HG03095 (cell line): ENCODE data around the gene NUDT17.

Source experiments
- ATAC-seq: cut with Tn5 transposase; IDR thresholded peaks from one replicate; pipeline ENCODE4 v1.9.1; 2021; ENCODE audit warnings: moderate library complexity; ENCODE audit not compliant: unreplicated experiment

Gene NUDT17

DNA sequence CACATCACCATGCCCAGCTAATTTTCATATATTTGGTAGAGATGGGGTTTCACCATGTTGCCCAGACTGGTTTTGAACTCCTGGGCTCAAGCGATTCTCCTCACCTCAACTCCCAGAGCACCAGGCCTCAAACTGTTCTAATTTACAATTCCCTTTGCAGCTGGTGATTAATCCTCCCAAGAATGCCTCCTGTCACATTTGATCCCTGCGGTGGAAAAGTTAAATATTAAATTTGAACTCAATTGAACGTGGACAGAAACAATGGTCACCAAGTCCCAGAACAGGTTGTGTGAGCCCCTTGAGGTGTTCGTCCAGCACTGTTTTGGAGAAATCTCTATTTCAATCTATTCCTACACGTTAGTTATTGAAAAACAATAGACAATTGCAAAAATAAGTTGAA, 42.2 kb downstream of the NUDT17 start:
- ATAC-seq, result no peak

DNA sequence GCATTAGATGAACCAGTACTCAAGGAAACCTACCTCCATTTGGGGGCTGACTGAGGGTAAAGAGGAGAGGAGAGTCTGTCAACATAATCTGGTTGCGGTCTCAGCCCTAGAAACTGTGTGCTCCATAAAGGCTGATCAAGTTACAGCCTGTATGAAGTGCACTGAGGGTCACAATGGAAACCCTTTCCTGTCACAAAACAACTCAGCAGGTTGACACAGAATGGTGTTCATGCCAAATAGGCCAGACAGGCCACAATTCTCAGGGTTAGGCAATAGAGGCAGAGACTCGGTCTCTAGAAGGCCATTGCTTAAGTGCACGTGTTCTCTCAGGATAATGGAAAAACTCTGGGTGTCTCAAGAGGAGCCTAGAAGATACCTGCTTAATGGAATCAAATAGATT, 44.3 kb downstream of the NUDT17 start:
- ATAC-seq, result no peak

DNA sequence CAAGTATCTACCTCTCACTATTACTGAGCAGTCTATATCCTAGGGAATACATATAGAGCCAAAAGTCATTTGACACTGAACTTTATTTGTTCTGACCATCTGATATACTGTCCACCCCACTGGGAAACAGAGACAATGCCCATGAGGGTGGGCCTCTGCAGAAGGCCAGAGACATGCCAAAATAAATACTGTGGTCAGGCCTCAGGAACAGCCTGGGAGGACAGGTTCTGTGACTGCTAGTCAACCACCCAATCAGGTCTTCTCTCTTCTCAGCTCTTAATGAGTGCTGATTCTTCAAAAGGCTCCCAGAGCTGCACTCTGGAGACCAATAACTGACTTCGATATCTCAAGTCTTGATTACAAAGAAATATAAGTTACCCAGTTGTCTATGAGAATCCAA, 45.7 kb downstream of the NUDT17 start:
- ATAC-seq, result no peak

DNA sequence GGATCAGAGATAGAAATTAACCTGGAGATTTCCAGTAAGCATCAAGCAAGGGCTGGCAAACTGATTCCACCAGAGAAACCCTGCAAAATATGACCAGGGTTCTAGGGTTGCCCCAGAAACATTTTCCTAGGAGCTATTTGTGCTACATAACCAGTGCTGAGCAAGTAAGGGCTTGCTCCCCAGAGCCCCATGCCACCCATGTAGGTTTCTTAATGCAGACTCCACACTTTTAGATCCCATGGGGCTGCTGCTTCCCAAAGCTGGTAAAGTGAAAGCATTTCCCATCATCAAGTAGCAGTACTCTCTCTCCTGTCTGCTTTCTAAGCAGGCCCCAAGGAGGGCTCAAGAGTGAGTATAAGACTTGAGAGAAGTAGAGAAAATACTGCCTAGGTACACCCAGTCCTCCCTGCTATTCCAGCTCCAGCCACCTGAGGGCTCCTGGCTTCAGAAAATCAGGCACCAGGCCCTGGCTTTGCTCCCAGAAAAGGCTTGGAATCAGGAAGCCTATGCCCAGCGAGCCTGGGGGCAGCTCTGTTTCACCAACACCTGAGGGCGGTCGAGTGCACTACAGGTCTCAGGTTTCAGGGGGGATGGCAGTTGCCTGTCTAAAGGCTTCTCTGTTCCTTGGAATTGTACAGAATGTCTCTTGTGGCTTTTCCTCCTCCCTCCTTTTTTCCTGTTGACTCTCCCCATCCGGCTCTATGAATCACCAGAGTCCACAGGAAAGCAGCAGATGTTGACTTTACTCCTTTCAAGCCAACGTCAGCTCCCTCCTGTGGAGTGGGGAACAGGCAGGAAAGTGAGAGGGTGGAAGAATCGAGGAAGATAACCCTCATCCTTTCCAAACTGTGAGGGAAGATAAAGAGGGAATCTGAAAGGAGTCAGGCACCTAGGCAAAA, 46.4 kb downstream of the NUDT17 start:
- no peak for ATAC-seq

DNA sequence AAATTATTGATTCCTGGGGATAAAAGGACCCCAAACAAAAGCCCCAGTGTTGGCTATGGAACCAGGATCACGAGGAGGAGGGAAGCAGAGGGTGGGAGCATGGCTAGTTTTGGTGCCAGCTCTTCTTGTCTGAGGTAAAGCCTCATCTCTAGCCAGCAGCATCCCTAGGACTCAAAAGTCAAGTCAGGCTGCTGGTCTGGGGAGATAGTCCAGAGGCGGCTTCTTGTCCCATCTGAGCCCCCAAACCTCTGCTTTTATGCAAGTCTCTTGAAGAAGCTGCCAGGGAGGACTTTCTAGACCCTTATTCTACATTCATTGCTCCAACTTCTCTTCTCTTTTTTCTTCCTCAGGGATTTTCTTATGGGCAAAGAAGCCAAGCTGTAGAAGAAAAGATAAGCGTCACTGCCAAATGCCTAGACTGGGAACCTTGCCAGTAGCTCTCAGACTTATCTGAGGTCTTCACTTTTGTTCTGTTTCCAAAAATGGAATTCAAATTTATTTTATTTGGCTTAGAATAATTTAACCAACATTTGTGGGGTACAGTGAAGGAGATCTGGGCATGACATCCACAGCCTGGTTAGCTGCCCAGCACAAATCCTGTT, 47.2 kb downstream of the NUDT17 start:
- ATAC-seq, result no peak

DNA sequence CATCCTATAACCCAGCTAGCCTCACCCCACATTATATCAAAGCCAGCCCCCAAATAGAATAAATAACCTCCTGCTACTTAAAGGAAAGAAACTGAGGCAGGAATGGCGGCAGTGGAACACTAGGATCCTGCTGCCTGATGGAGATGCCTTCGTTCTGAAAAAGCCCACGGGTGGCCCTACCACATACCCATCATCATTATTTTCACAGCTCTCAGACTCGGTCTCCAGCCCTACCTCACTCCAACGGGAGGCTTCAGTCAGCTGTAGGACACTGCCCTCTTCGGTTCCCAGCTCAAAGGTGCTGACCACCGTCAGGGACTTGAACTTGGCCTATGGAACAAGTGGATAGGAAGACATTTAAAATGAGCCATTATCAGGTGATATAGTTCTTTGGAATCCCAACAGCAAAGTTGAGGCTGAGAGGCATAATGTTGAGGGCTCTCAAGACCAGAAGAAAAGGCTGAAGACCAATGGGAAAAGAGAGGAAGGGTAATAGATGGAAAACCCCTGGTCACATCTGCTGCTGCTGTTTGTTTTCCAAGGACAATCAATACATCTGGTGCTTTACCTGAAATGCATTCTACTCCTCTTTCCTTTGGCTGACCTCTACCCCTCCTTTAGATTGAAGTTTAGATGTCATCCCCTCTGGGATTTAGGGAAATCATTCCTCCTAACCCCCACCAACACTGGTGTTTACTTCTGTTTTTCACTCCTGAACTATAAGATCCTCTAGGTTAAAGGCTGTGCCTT, 48.1 kb downstream of the NUDT17 start:
- ATAC-seq, result no peak

DNA sequence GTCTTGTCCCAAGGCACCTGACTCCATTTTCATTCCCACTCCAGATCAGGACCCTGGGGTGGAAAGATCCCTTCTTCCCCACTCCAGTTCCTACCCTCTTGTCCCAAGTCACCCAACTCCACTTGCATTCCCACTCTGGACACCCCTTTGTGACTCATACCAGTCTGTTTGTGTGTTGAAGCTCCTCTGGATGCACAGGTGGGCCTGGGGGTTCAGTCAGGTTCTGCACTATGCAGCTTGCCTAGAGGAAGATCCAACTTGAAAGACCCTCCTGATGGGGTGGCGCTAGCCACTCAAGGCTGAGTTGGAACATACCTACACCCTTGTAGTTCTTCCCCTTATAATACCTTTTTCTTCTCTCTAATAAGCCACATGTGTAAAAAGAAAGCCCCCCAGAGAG, 50.0 kb downstream of the NUDT17 start:
- ATAC-seq, result no peak

DNA sequence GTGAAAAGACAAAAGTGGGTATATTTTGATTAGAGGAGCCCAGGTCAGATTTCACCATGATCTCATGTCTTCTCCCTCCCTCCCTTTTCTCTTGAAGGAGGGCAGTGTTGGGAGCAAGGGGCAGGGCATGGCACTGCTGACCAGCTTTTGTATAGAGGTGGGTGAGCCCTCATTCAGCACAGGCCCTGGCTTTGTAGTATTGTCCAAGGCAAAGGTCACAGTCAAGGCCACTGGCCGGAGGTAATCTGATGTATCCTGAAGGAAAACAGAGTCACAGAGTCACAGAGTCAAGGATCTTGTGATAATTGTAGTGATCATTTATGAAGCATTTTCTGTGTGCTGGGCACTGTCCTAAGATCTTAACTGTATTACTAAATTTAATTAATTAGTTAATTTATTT, 52.5 kb downstream of the NUDT17 start:
- no peak for ATAC-seq
